Activated naive CD4-positive, alpha-beta T cell treated with anti-CD3 and anti-CD28 coated beads, Interleukin-2, amount 10 ng/mL, durations not matched to agents 7 days and 5 days (primary cell): Measurements from ENCODE around the gene MCTP2.

Experiments
- CTCF ChIA-PET: fragments of 350-600 bp; sonication (Branson Sonifier 250); formaldehyde crosslinking; loops from one replicate; lab custom pipeline; 2021; ENCODE audit warnings: antibody characterized with exemption; lab: Charles Lee
- DNase-seq: peaks from one replicate; pipeline ENCODE4 v3.0.0-alpha.2; 2020
- H3K27ac Mint-ChIP-seq: one replicate; pipeline ENCODE4 v1.8.0; 2021; ENCODE audit warnings: mild to moderate bottlenecking, moderate library complexity, mixed read lengths
- H3K27me3 Mint-ChIP-seq: one replicate; pipeline ENCODE4 v1.8.0; 2021; ENCODE audit warnings: mild to moderate bottlenecking, mixed read lengths
- H3K36me3 Mint-ChIP-seq: one replicate; pipeline ENCODE4 v1.8.0; 2021; ENCODE audit warnings: mixed read lengths
- H3K4me1 Mint-ChIP-seq: one replicate; pipeline ENCODE4 v1.8.0; 2021; ENCODE audit warnings: mixed read lengths
- H3K4me3 Mint-ChIP-seq: one replicate; pipeline ENCODE4 v1.8.0; 2021; ENCODE audit warnings: mild to moderate bottlenecking, moderate library complexity, mixed read lengths
- H3K9me3 Mint-ChIP-seq: one replicate; pipeline ENCODE4 v1.8.0; 2021; ENCODE audit warnings: mixed read lengths

Gene MCTP2

GRCh38 chr15:94370206-94370935, 139.0 kb downstream of the MCTP2 start:
- Mint-ChIP-seq H3K4me1 (no peaks in the 10 kb centered on the region), H3K9me3 (no peaks in the 10 kb centered on the region), H3K4me3 (no peak overlapping the region), H3K36me3 (peaks cover 1% of the 10 kb centered on the region), H3K27me3 (no peaks in the 10 kb centered on the region), H3K27ac (no peak overlapping the region)
- CTCF ChIA-PET = no interaction called here
- DNase-seq = no peak

- peaks cover 1% of the 10 kb centered on the region for H3K36me3 Mint-ChIP-seq
- no peak for DNase-seq
- H3K27me3 Mint-ChIP-seq = no peaks in the 10 kb centered on the region
- H3K27ac Mint-ChIP-seq = no peak overlapping the region
- CTCF ChIA-PET = no interaction called here
- H3K4me1 Mint-ChIP-seq = no peaks in the 10 kb centered on the region
- no peaks in the 10 kb centered on the region for H3K9me3 Mint-ChIP-seq
- no peak overlapping the region for H3K4me3 Mint-ChIP-seq
Observed at GRCh38 chr15:94370936-94371285, 139.6 kb downstream of the MCTP2 start.

GRCh38 chr15:94372821-94373220, 141.5 kb downstream of the MCTP2 start:
- no peaks in the 10 kb centered on the region for H3K27me3 Mint-ChIP-seq
- CTCF ChIA-PET = no interaction called here
- H3K4me1 Mint-ChIP-seq = no peaks in the 10 kb centered on the region
- DNase-seq = no peak
- no peaks in the 10 kb centered on the region for H3K9me3 Mint-ChIP-seq
- no peak overlapping the region for H3K4me3 Mint-ChIP-seq
- no peak overlapping the region for H3K27ac Mint-ChIP-seq
- peaks cover 1% of the 10 kb centered on the region for H3K36me3 Mint-ChIP-seq

DNA sequence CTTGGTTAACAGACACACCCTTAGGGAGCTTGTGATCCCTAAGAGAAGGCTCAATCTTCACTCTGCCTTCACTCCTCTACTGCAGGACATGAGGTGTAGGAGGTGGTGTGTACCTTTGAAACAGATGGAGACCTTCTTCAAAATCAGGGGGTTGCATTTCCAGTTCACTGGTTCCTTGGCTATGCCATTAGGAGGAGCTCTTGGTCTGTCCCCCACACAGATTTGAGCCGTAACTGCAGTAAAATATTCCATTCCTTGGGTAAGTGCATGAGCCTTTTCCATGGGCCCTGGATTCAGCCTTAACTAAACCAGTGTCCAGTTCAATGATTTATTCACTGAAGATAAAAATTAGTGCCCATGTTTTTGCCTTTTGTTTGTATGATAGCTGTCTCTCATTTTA, 144.6 kb downstream of the MCTP2 start:
- Mint-ChIP-seq H3K36me3 (no peaks in the 10 kb centered on the region), H3K4me1 (no peaks in the 10 kb centered on the region), H3K27ac (no peak overlapping the region), H3K9me3 (no peaks in the 10 kb centered on the region), H3K27me3 (no peaks in the 10 kb centered on the region), H3K4me3 (no peak overlapping the region)
- DNase-seq = no peak
- CTCF ChIA-PET = no interaction called here

GRCh38 chr15:94379986-94380385, 148.6 kb downstream of the MCTP2 start:
- peaks cover 2% of the 10 kb centered on the region for H3K36me3 Mint-ChIP-seq
- H3K27me3 Mint-ChIP-seq = no peaks in the 10 kb centered on the region
- no peak overlapping the region for H3K4me3 Mint-ChIP-seq
- H3K9me3 Mint-ChIP-seq = no peaks in the 10 kb centered on the region
- DNase-seq = no peak
- CTCF ChIA-PET = no interaction called here
- H3K27ac Mint-ChIP-seq = no peak overlapping the region
- H3K4me1 Mint-ChIP-seq = no peaks in the 10 kb centered on the region

GRCh38 chr15:94380798-94381197, 149.4 kb downstream of the MCTP2 start:
- H3K36me3 Mint-ChIP-seq = peaks cover 7% of the 10 kb centered on the region
- no peak overlapping the region for H3K27ac Mint-ChIP-seq
- no peaks in the 10 kb centered on the region for H3K4me1 Mint-ChIP-seq
- CTCF ChIA-PET = no interaction called here
- no peak for DNase-seq
- H3K4me3 Mint-ChIP-seq = no peak overlapping the region
- no peaks in the 10 kb centered on the region for H3K9me3 Mint-ChIP-seq
- H3K27me3 Mint-ChIP-seq = no peaks in the 10 kb centered on the region

- CTCF ChIA-PET = no interaction called here
- no peak overlapping the region for H3K4me3 Mint-ChIP-seq
- no peak for DNase-seq
- peaks cover 9% of the 10 kb centered on the region for H3K36me3 Mint-ChIP-seq
- H3K27me3 Mint-ChIP-seq = no peaks in the 10 kb centered on the region
- no peaks in the 10 kb centered on the region for H3K4me1 Mint-ChIP-seq
- H3K9me3 Mint-ChIP-seq = no peaks in the 10 kb centered on the region
- H3K27ac Mint-ChIP-seq = no peak overlapping the region
Observed at GRCh38 chr15:94381384-94381783, 150.0 kb downstream of the MCTP2 start.

DNA sequence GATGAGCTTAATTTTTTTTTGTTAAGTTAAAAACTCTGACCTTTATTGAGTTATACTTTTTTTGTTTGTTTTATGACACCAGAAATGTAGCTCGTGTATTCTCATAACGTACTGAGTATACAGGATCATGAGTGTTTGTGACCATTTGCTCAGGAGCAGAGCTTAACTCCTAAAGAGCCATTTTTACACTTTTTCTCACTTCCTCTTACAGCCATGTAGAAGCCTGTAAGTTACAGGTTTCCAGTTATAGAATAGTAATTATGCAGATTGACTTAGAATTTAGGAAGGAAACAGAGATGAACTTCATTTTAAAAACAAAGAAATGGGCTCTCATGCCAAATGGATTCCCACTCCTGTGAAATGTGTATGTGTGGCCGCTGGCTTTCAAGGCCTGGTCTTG, 151.7 kb downstream of the MCTP2 start:
- no peaks in the 10 kb centered on the region for H3K27me3 Mint-ChIP-seq
- H3K4me3 Mint-ChIP-seq = no peak overlapping the region
- no peaks in the 10 kb centered on the region for H3K9me3 Mint-ChIP-seq
- H3K4me1 Mint-ChIP-seq = peaks cover 13% of the 10 kb centered on the region
- H3K27ac Mint-ChIP-seq = no peak overlapping the region
- CTCF ChIA-PET = no interaction called here
- DNase-seq = no peak
- H3K36me3 Mint-ChIP-seq = peaks cover 14% of the 10 kb centered on the region

DNA sequence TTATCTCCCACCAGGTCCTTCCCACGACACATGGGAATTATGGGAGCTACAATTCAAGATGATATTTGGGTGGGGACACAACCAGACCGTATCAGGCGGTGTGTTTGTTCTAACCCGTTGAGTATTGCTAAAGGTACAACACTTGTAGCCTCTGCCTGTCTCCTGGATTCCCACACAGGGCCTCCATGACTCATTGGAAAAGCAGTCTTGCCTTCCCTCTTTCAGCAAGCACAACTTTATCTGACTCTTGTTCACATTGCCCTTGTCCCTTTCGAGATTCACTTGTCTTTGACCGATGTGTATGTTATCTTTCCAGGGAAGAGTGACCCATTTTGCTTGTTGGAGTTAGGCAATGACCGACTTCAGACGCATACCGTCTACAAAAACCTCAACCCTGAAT, 152.3 kb downstream of the MCTP2 start:
- H3K27me3 Mint-ChIP-seq = no peaks in the 10 kb centered on the region
- H3K36me3 Mint-ChIP-seq = peaks cover 14% of the 10 kb centered on the region
- H3K4me3 Mint-ChIP-seq = no peak overlapping the region
- CTCF ChIA-PET = no interaction called here
- no peak for DNase-seq
- peaks cover 19% of the 10 kb centered on the region for H3K4me1 Mint-ChIP-seq
- H3K9me3 Mint-ChIP-seq = no peaks in the 10 kb centered on the region
- no peak overlapping the region for H3K27ac Mint-ChIP-seq

- CTCF ChIA-PET = no interaction called here
- DNase-seq = no peak
- H3K27me3 Mint-ChIP-seq = no peaks in the 10 kb centered on the region
- no peak overlapping the region for H3K27ac Mint-ChIP-seq
- H3K36me3 Mint-ChIP-seq = peaks cover 14% of the 10 kb centered on the region
- H3K4me1 Mint-ChIP-seq = peaks cover 27% of the 10 kb centered on the region
- no peak overlapping the region for H3K4me3 Mint-ChIP-seq
- H3K9me3 Mint-ChIP-seq = no peaks in the 10 kb centered on the region
Observed at GRCh38 chr15:94385441-94385840, 154.1 kb downstream of the MCTP2 start.

- peaks cover 14% of the 10 kb centered on the region for H3K36me3 Mint-ChIP-seq
Observed at GRCh38 chr15:94386351-94386750, 155.0 kb downstream of the MCTP2 start.

DNA sequence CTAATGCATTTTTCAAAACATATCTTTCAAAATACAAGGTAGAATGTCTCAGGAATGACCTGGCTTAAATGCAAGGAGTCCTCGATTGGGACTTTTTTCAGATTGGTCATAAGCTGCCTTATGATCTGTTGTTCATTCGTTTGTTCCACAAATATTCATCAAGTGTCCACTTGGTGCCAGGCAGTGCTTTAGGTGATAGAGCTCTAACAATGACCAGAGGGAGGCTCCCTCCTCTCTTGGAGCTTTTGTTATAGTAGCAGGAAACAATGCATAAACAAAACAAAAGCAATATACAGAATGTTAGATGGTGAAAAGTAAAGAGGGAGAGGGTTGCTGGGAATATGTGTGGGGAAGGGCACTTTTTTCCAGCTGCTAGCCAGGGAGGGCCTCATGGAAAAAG, 156.1 kb downstream of the MCTP2 start:
- Mint-ChIP-seq H3K4me1 (peaks cover 27% of the 10 kb centered on the region), H3K27me3 (no peaks in the 10 kb centered on the region), H3K27ac (no peak overlapping the region), H3K4me3 (no peak overlapping the region), H3K9me3 (no peaks in the 10 kb centered on the region), H3K36me3 (peaks cover 14% of the 10 kb centered on the region)
- CTCF ChIA-PET = no interaction called here
- no peak for DNase-seq

More at GRCh38 chr15:94386351-94386750, 155.0 kb downstream of the MCTP2 start:
- no peak overlapping the region for H3K4me3 Mint-ChIP-seq
- no peak for DNase-seq
- CTCF ChIA-PET = interaction anchor here (0.6 to 0.7 kb wide), 2 partner anchors 557 to 1244 kb away, joined by 3 read pairs; no protein-coding TSS in a partner anchor
- H3K4me1 Mint-ChIP-seq = peaks cover 27% of the 10 kb centered on the region
- no peaks in the 10 kb centered on the region for H3K9me3 Mint-ChIP-seq
- no peak overlapping the region for H3K27ac Mint-ChIP-seq
- H3K27me3 Mint-ChIP-seq = no peaks in the 10 kb centered on the region

DNA sequence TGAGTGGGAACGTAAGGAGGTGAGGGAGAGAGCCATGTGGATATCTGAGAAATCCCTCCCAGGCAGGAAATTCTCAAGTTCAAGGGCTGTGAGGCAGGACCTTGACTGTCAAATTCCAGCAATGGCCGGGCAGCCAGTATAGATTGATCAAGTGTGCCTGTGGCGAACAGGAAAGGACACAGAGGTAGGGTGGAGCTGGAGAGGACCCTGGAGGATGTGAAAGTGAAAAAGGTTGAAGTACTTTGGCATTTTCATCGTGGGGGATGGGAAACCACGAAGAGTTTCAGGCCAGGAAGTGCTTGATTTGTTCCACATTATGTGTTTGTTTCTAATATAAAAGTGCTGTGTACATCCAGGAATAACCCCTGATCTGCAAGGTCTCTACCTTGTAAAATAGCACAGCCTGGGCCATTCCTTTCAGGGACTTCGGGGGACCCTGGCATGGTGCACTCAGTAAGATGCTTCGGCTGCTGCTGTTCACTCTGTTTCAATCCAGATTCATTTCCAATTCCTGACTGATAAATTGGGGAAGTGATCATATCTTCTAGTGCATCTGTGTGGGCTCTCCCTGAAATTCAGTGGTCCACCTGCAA, 156.6 kb downstream of the MCTP2 start:
- no peak overlapping the region for H3K4me3 Mint-ChIP-seq
- H3K4me1 Mint-ChIP-seq = peaks cover 27% of the 10 kb centered on the region
- H3K36me3 Mint-ChIP-seq = peaks cover 12% of the 10 kb centered on the region
- CTCF ChIA-PET = no interaction called here
- peak; percentile 60 for DNase-seq
- H3K9me3 Mint-ChIP-seq = no peaks in the 10 kb centered on the region
- H3K27ac Mint-ChIP-seq = peak overlapping the region; percentile 43
- H3K27me3 Mint-ChIP-seq = no peaks in the 10 kb centered on the region

DNA sequence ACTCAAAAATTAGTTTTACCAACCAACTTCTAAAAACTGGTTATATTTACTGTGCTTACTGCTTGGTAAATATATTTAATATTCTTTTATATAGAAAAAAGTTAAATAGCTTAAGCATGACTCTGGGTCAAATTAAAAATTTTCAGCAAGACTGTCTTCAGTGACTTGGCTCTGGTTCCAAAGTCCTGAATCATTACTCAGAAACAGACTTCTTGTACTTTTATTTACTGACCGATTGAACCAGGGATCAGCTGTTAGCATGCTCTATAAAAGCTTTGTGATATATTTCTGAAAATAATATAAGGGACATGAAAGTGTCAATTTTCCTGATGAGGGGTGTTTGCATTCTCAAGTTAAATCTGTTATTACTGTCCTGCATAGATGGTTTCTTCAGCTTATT, 164.3 kb downstream of the MCTP2 start:
- no peak for DNase-seq

GRCh38 chr15:94397337-94397736, 166.0 kb downstream of the MCTP2 start:
- CTCF ChIA-PET = no interaction called here
- H3K9me3 Mint-ChIP-seq = no peaks in the 10 kb centered on the region
- H3K27ac Mint-ChIP-seq = no peak overlapping the region
- no peak overlapping the region for H3K4me3 Mint-ChIP-seq
- peaks cover under 1% of the 10 kb centered on the region for H3K36me3 Mint-ChIP-seq
- no peak for DNase-seq
- H3K27me3 Mint-ChIP-seq = no peaks in the 10 kb centered on the region
- H3K4me1 Mint-ChIP-seq = no peaks in the 10 kb centered on the region

More for the DNA sequence above, 164.3 kb downstream of the MCTP2 start:
- H3K27me3 Mint-ChIP-seq = no peaks in the 10 kb centered on the region
- H3K9me3 Mint-ChIP-seq = no peaks in the 10 kb centered on the region
- H3K27ac Mint-ChIP-seq = no peak overlapping the region
- CTCF ChIA-PET = no interaction called here
- H3K4me1 Mint-ChIP-seq = no peaks in the 10 kb centered on the region
- H3K36me3 Mint-ChIP-seq = no peaks in the 10 kb centered on the region
- no peak overlapping the region for H3K4me3 Mint-ChIP-seq
